Sigmoid colon (tissue), 4 donors: Measurements from ENCODE around the gene FOXK2.

Source experiments
- EP300 ChIP-seq, 4 donors: sonication (generic); formaldehyde crosslinking; IDR thresholded peaks; one replicate each; pipeline ENCODE4 v1.6.1; 2017; ENCODE audit warnings: antibody characterized with exemption in 4 of 4
- POLR2A ChIP-seq, 2 donors: fragments of 450-650 bp; IDR thresholded peaks; one replicate each; pipeline ENCODE4 v1.6.1; 2016; ENCODE audit warnings: antibody characterized with exemption in 2 of 2, mild to moderate bottlenecking in 2 of 2, moderate library complexity in 2 of 2
- POLR2AphosphoS5 ChIP-seq, 4 donors: sonication (generic); formaldehyde crosslinking; IDR thresholded peaks; one replicate each; pipeline ENCODE4 v1.6.1; 2017; ENCODE audit warnings: antibody characterized with exemption in 4 of 4
- TF ChIP-seq, protein P1 (sequence below), 4 experiments: fragments of 450-650 bp in 3 of 4; fragments of 200-600 bp in 1 of 4; IDR thresholded peaks; one replicate each; pipeline ENCODE4 v1.5.1; 2016 to 2019; ENCODE audit warnings: antibody characterized with exemption in 4 of 4, mild to moderate bottlenecking in 3 of 4, moderate library complexity in 2 of 4

DNA sequence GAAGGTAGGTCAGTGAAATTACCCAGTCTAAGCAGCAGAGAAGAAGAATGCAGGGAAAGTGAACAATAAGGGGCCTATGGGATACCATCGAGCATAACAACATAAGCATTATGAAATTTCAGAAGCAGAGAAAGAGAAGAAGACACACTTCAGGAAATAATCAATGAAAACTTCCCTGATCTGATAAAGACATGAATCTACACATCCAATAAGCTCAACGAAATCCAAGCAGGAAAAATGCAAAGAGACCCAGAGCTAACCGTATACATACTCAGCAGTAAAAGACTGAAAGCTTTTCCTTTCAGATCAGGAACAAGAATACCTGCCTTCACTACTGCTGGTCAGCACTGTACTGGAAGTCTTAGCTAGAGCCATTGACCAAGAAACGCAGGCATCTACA is 90.1 kb downstream of the FOXK2 start:
- TF ChIP-seq POLR2A (IDR thresholded peaks at IDR 0.05) (no peak), POLR2AphosphoS5 (IDR thresholded peaks at IDR 0.05) (no peak), EP300 (IDR thresholded peaks at IDR 0.05) (no peak)
- TF ChIP-seq, protein P1, sequence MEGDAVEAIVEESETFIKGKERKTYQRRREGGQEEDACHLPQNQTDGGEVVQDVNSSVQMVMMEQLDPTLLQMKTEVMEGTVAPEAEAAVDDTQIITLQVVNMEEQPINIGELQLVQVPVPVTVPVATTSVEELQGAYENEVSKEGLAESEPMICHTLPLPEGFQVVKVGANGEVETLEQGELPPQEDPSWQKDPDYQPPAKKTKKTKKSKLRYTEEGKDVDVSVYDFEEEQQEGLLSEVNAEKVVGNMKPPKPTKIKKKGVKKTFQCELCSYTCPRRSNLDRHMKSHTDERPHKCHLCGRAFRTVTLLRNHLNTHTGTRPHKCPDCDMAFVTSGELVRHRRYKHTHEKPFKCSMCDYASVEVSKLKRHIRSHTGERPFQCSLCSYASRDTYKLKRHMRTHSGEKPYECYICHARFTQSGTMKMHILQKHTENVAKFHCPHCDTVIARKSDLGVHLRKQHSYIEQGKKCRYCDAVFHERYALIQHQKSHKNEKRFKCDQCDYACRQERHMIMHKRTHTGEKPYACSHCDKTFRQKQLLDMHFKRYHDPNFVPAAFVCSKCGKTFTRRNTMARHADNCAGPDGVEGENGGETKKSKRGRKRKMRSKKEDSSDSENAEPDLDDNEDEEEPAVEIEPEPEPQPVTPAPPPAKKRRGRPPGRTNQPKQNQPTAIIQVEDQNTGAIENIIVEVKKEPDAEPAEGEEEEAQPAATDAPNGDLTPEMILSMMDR (IDR thresholded peaks at IDR 0.05), result no peak
